Measurements from ENCODE around the gene CAPSL. TPM values are rescaled to one million over a fixed set of nuclear protein-coding genes. Genes with fewer than 3 reads are reported as not detected.

Gene CAPSL
- total and polyA plus RNA-seq, 2 experiments from 2014 or later = 0.66 TPM; not detected in 1

GRCh38 chr5:35974570-35974969 lies 36.1 kb upstream of the CAPSL start:
- Histone ChIP-seq H3K4me3 (no peak overlapping the region), H4K20me1 (ENCODE audit: insufficient read depth, poor library complexity, severe bottlenecking) (no peaks in the 10 kb centered on the region), H3K4me1 (ENCODE audit: insufficient read depth) (no peaks in the 10 kb centered on the region), H3K36me3 (replicated peaks; ENCODE audit: insufficient read depth, low read depth) (no peaks in the 10 kb centered on the region), H3K9me3 (ENCODE audit: low read depth) (no peaks in the 10 kb centered on the region), H3K27me3 (no peaks in the 10 kb centered on the region), H3K79me2 (no peaks in the 10 kb centered on the region), H3K9me2 (replicated peaks; ENCODE audit: insufficient read depth) (no peaks in the 10 kb centered on the region), H3K27ac (no peak overlapping the region), H2AFZ (no peak overlapping the region), H3K4me2 (no peak overlapping the region)
- TF ChIP-seq CTCF (IDR thresholded peaks at IDR 0.05; ENCODE audit: poor library complexity) = no peak
- TF ChIP-seq EZH2 (IDR thresholded peaks at IDR 0.05; ENCODE audit: borderline replicate concordance) = no peak
- no peak for TF ChIP-seq EZH2phosphoT487 (IDR thresholded peaks at IDR 0.05; ENCODE audit: low read depth, severe bottlenecking, unreplicated experiment)
- 75% methylated on average over 4 of the region's 4 CpGs for WGBS (ENCODE audit: low lambda C conversion rate, missing lambda C conversion rate)
- no peak for DNase-seq (ENCODE audit: low spot score)

- no peak overlapping the region for H3K4me3 ChIP-seq
- no peaks in the 10 kb centered on the region for H3K36me3 ChIP-seq (replicated peaks; ENCODE audit: insufficient read depth, low read depth)
- no peak overlapping the region for H3K4me2 ChIP-seq
- H3K27ac ChIP-seq = no peak overlapping the region
- no peaks in the 10 kb centered on the region for H3K4me1 ChIP-seq (ENCODE audit: insufficient read depth)
- H3K79me2 ChIP-seq = no peaks in the 10 kb centered on the region
- no peaks in the 10 kb centered on the region for H3K9me2 ChIP-seq (replicated peaks; ENCODE audit: insufficient read depth)
- no peaks in the 10 kb centered on the region for H4K20me1 ChIP-seq (ENCODE audit: insufficient read depth, poor library complexity, severe bottlenecking)
- WGBS (ENCODE audit: low lambda C conversion rate, missing lambda C conversion rate) = 87% methylated on average over 5 of the region's 5 CpGs
- H3K9me3 ChIP-seq (ENCODE audit: low read depth) = no peaks in the 10 kb centered on the region
- no peaks in the 10 kb centered on the region for H3K27me3 ChIP-seq
- no peak for TF ChIP-seq EZH2phosphoT487 (IDR thresholded peaks at IDR 0.05; ENCODE audit: low read depth, severe bottlenecking, unreplicated experiment)
- no peak for TF ChIP-seq CTCF (IDR thresholded peaks at IDR 0.05; ENCODE audit: poor library complexity)
- TF ChIP-seq EZH2 (IDR thresholded peaks at IDR 0.05; ENCODE audit: borderline replicate concordance) = no peak
- no peak for DNase-seq (ENCODE audit: low spot score)
- H2AFZ ChIP-seq = no peak overlapping the region
Observed at GRCh38 chr5:35971878-35972210, 33.4 kb upstream of the CAPSL start.

DNA sequence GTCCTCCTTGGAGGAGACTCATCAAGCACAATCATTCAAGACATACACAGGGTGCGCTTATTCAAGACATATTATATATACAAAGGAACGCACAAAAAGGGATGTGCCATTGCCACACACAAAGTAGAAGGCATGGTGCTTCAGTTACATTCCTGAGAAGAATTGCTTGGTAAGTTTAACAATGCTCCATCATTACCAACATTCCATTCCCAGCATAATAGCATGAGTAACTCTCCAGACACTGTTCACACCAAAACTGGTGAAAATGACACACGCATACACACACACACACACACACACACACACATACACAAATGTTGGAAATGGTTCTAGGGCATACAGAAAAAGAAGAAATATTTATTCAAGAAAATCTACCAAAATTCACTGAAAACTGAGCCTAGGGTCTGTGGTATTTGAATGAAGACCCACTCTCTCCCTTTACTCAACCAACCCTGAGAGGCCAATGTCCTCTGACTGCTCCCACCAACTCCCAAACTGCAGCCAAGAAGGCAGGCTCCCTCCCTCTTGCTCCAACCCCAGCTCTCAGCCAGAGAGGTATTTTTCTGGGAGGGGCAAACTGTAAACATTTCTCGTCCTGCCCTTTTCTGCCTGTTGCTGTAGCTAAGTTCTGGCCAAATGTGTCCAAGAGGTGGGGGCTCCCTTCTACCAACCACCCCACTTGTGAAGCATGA lies 32.9 kb upstream of the CAPSL start:
- no peaks in the 10 kb centered on the region for H3K9me3 ChIP-seq (ENCODE audit: low read depth)
- H3K9me2 ChIP-seq (replicated peaks; ENCODE audit: insufficient read depth) = no peaks in the 10 kb centered on the region
- H3K79me2 ChIP-seq = no peaks in the 10 kb centered on the region
- no peaks in the 10 kb centered on the region for H3K27me3 ChIP-seq
- H4K20me1 ChIP-seq (ENCODE audit: insufficient read depth, poor library complexity, severe bottlenecking) = no peaks in the 10 kb centered on the region
- H3K27ac ChIP-seq = no peak overlapping the region
- H3K36me3 ChIP-seq (replicated peaks; ENCODE audit: insufficient read depth, low read depth) = no peaks in the 10 kb centered on the region
- no peak for DNase-seq (ENCODE audit: low spot score)
- H2AFZ ChIP-seq = no peak overlapping the region
- no peak for TF ChIP-seq EZH2phosphoT487 (IDR thresholded peaks at IDR 0.05; ENCODE audit: low read depth, severe bottlenecking, unreplicated experiment)
- 81% methylated on average over 4 of the region's 4 CpGs for WGBS (ENCODE audit: low lambda C conversion rate, missing lambda C conversion rate)
- no peaks in the 10 kb centered on the region for H3K4me1 ChIP-seq (ENCODE audit: insufficient read depth)
- H3K4me2 ChIP-seq = no peak overlapping the region
- no peak overlapping the region for H3K4me3 ChIP-seq

DNA sequence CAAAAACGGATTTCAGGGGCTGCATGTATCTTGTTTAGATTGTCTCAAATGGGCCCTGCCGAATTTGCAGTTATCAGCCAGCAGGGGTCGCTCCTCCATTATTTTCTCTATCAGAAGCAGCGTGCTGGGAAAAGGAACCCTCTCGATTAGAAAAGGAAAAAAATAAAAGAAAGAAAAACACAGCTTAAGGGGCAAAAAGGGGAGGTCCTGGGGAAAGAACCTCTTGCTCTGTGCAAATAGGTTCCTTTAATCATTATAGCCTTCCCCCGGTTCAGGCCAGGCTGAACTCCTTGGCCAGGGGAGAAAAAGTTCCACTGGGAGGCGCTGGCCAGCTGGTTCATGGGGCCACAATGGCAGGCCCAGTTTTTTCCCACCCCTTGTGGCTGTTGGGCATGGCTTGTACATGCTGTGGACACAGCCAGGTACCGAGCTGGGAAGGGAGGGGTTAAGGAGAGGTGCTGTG lies 25.0 kb upstream of the CAPSL start:
- 59% methylated on average over 8 of the region's 8 CpGs for WGBS (ENCODE audit: low lambda C conversion rate, missing lambda C conversion rate)
- Histone ChIP-seq H3K9me2 (replicated peaks; ENCODE audit: insufficient read depth) (no peaks in the 10 kb centered on the region), H3K79me2 (no peaks in the 10 kb centered on the region), H3K36me3 (replicated peaks; ENCODE audit: insufficient read depth, low read depth) (no peaks in the 10 kb centered on the region), H2AFZ (no peak overlapping the region), H3K27me3 (no peaks in the 10 kb centered on the region), H3K4me1 (ENCODE audit: insufficient read depth) (no peaks in the 10 kb centered on the region), H3K4me2 (no peak overlapping the region), H4K20me1 (ENCODE audit: insufficient read depth, poor library complexity, severe bottlenecking) (no peaks in the 10 kb centered on the region), H3K4me3 (no peak overlapping the region), H3K9me3 (ENCODE audit: low read depth) (no peaks in the 10 kb centered on the region), H3K27ac (no peak overlapping the region)
- peak; percentile 16 for DNase-seq (ENCODE audit: low spot score)
- TF ChIP-seq EZH2 (IDR thresholded peaks at IDR 0.05; ENCODE audit: borderline replicate concordance) (no peak), CTCF (IDR thresholded peaks at IDR 0.05; ENCODE audit: poor library complexity) (peak; percentile 41)
